Heart left ventricle (tissue), 16 donors: ENCODE data around the gene SRRM4. TPM values are rescaled to one million over a fixed set of nuclear protein-coding genes. Genes with fewer than 3 reads are reported as not detected.

Experiments used
- ATAC-seq, 4 donors: fragments of 200-7000 bp; cut with Tn5 transposase; one replicate each; pipeline ENCODE4 v1.9.1; 2020 to 2022; ENCODE audit warnings: moderate library complexity in 4 of 4, mild to moderate bottlenecking in 3 of 4, moderate number of reproducible peaks in 1 of 4
- DNase-seq, 5 donors: peaks; one replicate each; pipeline ENCODE4 v3.0.0-alpha.2; 2020
- H3K27ac ChIP-seq, 12 donors: fragments of 200-600 bp; sonication (generic) in 4 of 12; one replicate each; pipeline versions ENCODE4 v1.5.0 to v1.8.0; 2016 to 2022; ENCODE audit warnings: mild to moderate bottlenecking in 2 of 12
- H3K27me3 ChIP-seq, 9 donors: fragments of 200-600 bp; sonication (generic) in 2 of 9; one replicate each; pipeline versions ENCODE4 v1.5.1 to v1.8.0; 2016 to 2022; ENCODE audit warnings: mild to moderate bottlenecking in 3 of 9
- H3K36me3 ChIP-seq, 9 donors: fragments of 200-600 bp; sonication (generic) in 2 of 9; one replicate each; pipeline versions ENCODE4 v1.5.0 to v1.8.0; 2018 to 2022; ENCODE audit warnings: mild to moderate bottlenecking in 2 of 9
- H3K4me1 ChIP-seq, 12 donors: fragments of 200-600 bp; sonication (generic) in 4 of 12; one replicate each; pipeline versions ENCODE4 v1.5.0 to v1.8.0; 2016 to 2022; ENCODE audit warnings: mild to moderate bottlenecking in 3 of 12
- H3K4me3 ChIP-seq, 12 donors: fragments of 200-600 bp; sonication (generic) in 4 of 12; one replicate each; pipeline versions ENCODE4 v1.5.0 to v1.8.0; 2017 to 2022; ENCODE audit warnings: mild to moderate bottlenecking in 9 of 12, moderate library complexity in 4 of 12
- H3K9me3 ChIP-seq, 12 donors: fragments of 200-600 bp; sonication (generic) in 4 of 12; one replicate each; pipeline versions ENCODE4 v1.5.0 to v1.8.0; 2016 to 2022; ENCODE audit warnings: mild to moderate bottlenecking in 1 of 12
- POLR2A ChIP-seq, 2 donors: fragments of 450-650 bp; IDR thresholded peaks; one replicate each; pipeline ENCODE4 v1.6.1; 2017; ENCODE audit warnings: antibody characterized with exemption in 2 of 2, mild to moderate bottlenecking in 2 of 2, moderate library complexity in 2 of 2
- WGBS, 4 donors: extraction: QIAGEN DNeasy Blood & Tissue Kit in 2 of 4; methylation state at CpG; one replicate each; pipeline versions ENCODE4 v1.1.5 to v1.1.7; 2013 to 2018; 5-methylcytosine and 5-hydroxymethylcytosine counted together
- intact Hi-C, 10 donors: fragments of 100-400 bp; cut with DNase I; formaldehyde crosslinking; loops; one replicate each; pipeline versions ENCODE4 v1.11.1 to v1.14.2; 2022
- polyA plus RNA-seq, 2 donors: library from polyadenylated mRNA; stranded (reverse); fragments of 200-250 nt; gene quantifications; one replicate each; pipeline ENCODE4 v1.2.3, GENCODE V29; 2013
- total RNA-seq, 9 donors: library from RNA; depleted of rRNA in 2 of 9; stranded (reverse); fragments of >200 nt in 2 of 9; fragmentation: NEBNext Ultra II Directional in 3 of 9; extraction: Animal tissue kit (Norgen Biotek cat#: 25700) in 3 of 9; gene quantifications; one replicate each; pipeline versions ENCODE4 v1.1.0 to v1.2.4, GENCODE V29; 2016 to 2023
- TF ChIP-seq, protein P1 (sequence below), 12 donors: fragments of 200-600 bp; sonication (generic) in 4 of 12; IDR thresholded peaks; one replicate each; pipeline versions ENCODE4 v1.5.0 to v1.8.0; 2018 to 2022; ENCODE audit warnings: antibody characterized with exemption in 12 of 12, mild to moderate bottlenecking in 5 of 12
- donor health status: ischemic (EF 13 %, LVEDD 7.1; RV severe dilation, severe dysfunction).
- donor health status: healthy with polysubstance abuse.
- donor health status: DM: no; HTN: yes; CAD: no.
- donor health status: DM: no; HTN: no; CAD: no.
- donor health status: ischemic (EF 25% LVEDD 6.9; RV normal size, moderate dysfunction).
- donor health status: ischemic (EF 25% LVEDD 5.7; RV mildly dilated, moderate dysfunction).
- donor health status: healthy.
- donor health status: DM: yes; HTN: yes; CAD: no.
- donor health status: ischemic (EF 35%, LVEDD 5.7; RV mildly dilated, moderate dysfunction).
- donor health status: nonischemic (EF 11% LVEDD 7.7; RV severe dilation, severe dysfunction).
- donor health status: DM: yes; HTN: yes; CAD: no.
- donor health status: PGD.
- donor health status: ischemic (EF 29% LVEDD 5.4; RV normal size, mild dysfunction).
- donor health status: nonischemic (EF 23%, LVEDD 6.1; RV moderate dilation, normal function).

SRRM4 gene
- total and polyA plus RNA-seq, 11 donors = 0.04 to 0.57 (median 0.27) TPM; not detected in 1

DNA sequence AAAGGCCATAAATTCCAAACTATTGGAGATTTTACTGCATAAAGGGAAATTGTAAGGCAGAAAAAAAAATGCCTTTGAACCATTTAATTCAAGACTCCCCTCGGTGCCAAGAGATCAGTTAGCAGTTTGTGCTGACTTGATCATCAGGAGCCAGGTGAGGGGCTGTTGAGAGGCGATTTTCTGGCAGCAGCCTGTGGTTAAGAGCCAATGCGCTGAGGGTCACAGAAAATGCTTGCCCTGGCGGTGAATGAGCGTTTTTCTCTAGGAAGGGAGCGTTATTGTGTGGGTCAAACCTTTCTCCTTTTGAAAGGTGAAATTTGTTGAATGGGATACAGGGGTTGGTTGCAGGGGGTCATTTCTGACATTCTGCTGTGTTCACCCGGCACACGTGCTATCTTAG lies 4.7 kb downstream of the SRRM4 start:
- WGBS, 4 donors = 36 to 43% (median 39%) methylated on average over 8 of the region's 8 CpGs
- TF ChIP-seq, protein P1, sequence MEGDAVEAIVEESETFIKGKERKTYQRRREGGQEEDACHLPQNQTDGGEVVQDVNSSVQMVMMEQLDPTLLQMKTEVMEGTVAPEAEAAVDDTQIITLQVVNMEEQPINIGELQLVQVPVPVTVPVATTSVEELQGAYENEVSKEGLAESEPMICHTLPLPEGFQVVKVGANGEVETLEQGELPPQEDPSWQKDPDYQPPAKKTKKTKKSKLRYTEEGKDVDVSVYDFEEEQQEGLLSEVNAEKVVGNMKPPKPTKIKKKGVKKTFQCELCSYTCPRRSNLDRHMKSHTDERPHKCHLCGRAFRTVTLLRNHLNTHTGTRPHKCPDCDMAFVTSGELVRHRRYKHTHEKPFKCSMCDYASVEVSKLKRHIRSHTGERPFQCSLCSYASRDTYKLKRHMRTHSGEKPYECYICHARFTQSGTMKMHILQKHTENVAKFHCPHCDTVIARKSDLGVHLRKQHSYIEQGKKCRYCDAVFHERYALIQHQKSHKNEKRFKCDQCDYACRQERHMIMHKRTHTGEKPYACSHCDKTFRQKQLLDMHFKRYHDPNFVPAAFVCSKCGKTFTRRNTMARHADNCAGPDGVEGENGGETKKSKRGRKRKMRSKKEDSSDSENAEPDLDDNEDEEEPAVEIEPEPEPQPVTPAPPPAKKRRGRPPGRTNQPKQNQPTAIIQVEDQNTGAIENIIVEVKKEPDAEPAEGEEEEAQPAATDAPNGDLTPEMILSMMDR (IDR thresholded peaks at IDR 0.05) = no peak
- no peak for TF ChIP-seq POLR2A (IDR thresholded peaks at IDR 0.05)
- no peak for ATAC-seq

DNA sequence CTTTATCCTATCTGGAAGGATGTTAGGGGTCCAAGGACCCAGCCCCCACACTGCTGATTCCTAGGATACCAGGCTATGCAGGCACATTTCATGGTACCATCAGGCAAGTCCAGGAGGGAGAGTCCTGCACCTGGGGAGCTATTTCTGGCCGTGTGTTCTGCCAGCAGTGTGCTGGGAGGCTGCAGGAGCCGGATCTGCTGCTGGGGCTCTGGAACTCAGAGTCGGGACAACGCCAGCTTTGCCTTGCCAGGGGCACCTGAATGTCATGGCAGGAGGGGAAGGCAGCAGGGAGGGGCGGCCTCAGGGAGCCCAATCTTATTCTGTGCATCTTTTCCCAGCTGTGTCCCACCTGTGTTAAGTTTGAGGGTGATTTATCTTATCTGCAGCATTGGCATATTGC lies 17.8 kb downstream of the SRRM4 start:
- WGBS, 4 donors = 23 to 50% (median 35%) methylated on average over 4 to 5 of the region's 5 CpGs
- peaks cover 0 to 7% (median 0%) of the 10 kb centered on the region in 12 donors for H3K4me1 ChIP-seq
- H3K4me3 ChIP-seq = no peak overlapping the region
- ATAC-seq (peak in 3 of 4 donors; percentile 48 to 78 (median 75)), DNase-seq (peak in 2 of 5 donors; percentile 57 to 73)
- peaks cover 0 to 26% (median 0%) of the 10 kb centered on the region in 9 donors for H3K27me3 ChIP-seq
- H3K9me3 ChIP-seq = no peaks in the 10 kb centered on the region
- H3K36me3 ChIP-seq = no peaks in the 10 kb centered on the region
- intact Hi-C loops = no loop called here
- H3K27ac ChIP-seq = no peak overlapping the region
- TF ChIP-seq POLR2A (IDR thresholded peaks at IDR 0.05) = no peak
- TF ChIP-seq, protein P1 (IDR thresholded peaks at IDR 0.05) = no peak

More for the DNA sequence above, 4.7 kb downstream of the SRRM4 start:
- no peak for DNase-seq
- H3K9me3 ChIP-seq = no peaks in the 10 kb centered on the region
- H3K4me1 ChIP-seq = peaks cover 0 to 8% (median 0%) of the 10 kb centered on the region in 12 donors
- H3K27ac ChIP-seq = no peak overlapping the region
- peaks cover 10 to 59% (median 23%) of the 10 kb centered on the region in 9 donors for H3K27me3 ChIP-seq
- H3K4me3 ChIP-seq = no peak overlapping the region
- intact Hi-C loops = loop anchor here in 3 of 10 donors (10.0 kb wide), 2 partner anchors 429 to 559 kb away; no protein-coding TSS in a partner anchor
- H3K36me3 ChIP-seq = no peaks in the 10 kb centered on the region

DNA sequence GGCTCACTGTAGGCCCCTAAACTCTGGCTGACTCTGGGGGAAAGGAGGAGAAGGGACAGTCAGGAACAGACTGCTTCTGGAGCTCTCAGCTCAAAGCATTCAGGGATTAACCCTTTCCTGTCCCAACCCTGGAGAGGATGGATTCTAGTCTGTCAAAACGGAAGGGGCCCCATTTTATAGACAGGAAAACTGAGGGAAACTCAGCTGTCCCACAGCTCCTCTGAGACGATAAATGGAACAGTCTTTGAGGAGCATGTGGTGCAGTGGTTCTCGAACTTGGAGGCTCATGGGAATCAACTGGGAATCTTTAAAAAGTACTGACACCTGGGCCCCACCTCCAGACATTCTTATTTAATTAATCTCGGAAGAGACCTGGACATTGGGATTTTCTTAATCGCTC lies 23.7 kb downstream of the SRRM4 start:
- H3K4me1 ChIP-seq = no peaks in the 10 kb centered on the region
- peaks cover 0 to 52% (median 13%) of the 10 kb centered on the region in 9 donors for H3K27me3 ChIP-seq
- H3K9me3 ChIP-seq = no peaks in the 10 kb centered on the region
- intact Hi-C loops = no loop called here
- no peak for ATAC-seq
- no peaks in the 10 kb centered on the region for H3K36me3 ChIP-seq
- TF ChIP-seq POLR2A (IDR thresholded peaks at IDR 0.05) = no peak
- TF ChIP-seq, protein P1 (IDR thresholded peaks at IDR 0.05) = no peak
- H3K4me3 ChIP-seq = no peak overlapping the region
- WGBS, 4 donors = 49 to 64% (median 61%) methylated on average over 5 of the region's 5 CpGs
- DNase-seq = no peak
- no peak overlapping the region for H3K27ac ChIP-seq

DNA sequence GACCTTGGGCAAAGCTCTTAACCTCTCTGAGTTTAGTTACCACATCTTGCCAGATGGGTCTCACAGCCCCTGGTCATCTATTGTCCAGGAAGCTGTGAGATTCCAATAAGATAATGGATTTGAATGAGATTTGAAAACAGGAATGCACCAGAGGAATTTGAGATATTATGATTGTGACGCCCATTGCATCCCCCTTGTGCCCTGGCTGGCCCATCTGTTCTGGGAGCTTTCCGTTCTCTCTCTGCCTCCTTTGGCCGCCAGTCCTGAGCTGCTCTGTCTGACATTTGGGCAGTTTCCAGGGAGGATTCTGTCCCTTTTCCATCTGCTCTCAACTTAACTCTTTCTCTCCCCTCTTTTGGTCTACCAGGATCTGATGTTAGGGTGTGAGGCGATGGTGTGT lies 24.6 kb downstream of the SRRM4 start:
- Histone ChIP-seq H3K4me3 (no peak overlapping the region), H3K4me1 (no peaks in the 10 kb centered on the region), H3K27me3 (peaks cover 0 to 54% (median 13%) of the 10 kb centered on the region in 9 donors), H3K9me3 (peaks cover 0 to 8% (median 0%) of the 10 kb centered on the region in 12 donors), H3K36me3 (no peaks in the 10 kb centered on the region), H3K27ac (no peak overlapping the region)
- ATAC-seq (no peak), DNase-seq (no peak)
- TF ChIP-seq, protein P1 (IDR thresholded peaks at IDR 0.05) = no peak
- no peak for TF ChIP-seq POLR2A (IDR thresholded peaks at IDR 0.05)
- WGBS, 4 donors = 23 to 37% (median 34%) methylated on average over 4 of the region's 4 CpGs
- intact Hi-C loops = no loop called here
